ENCODE measurements around the gene GADD45G. TPM values are rescaled to one million over a fixed set of nuclear protein-coding genes. Genes with fewer than 3 reads are reported as not detected.

The GADD45G gene
- polyA plus RNA-seq, 1 of the 3 experiments (the other 2 are of a cell fraction), result 1.3 TPM

GRCh38 chr9:89639961-89640360 lies 35.1 kb downstream of the GADD45G start:
- 52% methylated on average over 5 of the region's 5 CpGs for WGBS (ENCODE audit: low lambda C conversion rate)
- H3K9me3 ChIP-seq, result no peaks in the 10 kb centered on the region
- H3K4me3 ChIP-seq (ENCODE audit: low read depth in 2 of 2, low read length in 1 of 2), result no peak overlapping the region
- no peaks in the 10 kb centered on the region for H3K79me2 ChIP-seq (ENCODE audit: insufficient read depth)
- ChIA-PET POLR2A (no interaction called here), CTCF (interaction anchor here (1.0 kb wide), 2 partner anchors 14 to 42 kb away, joined by 3 read pairs; no protein-coding TSS in a partner anchor)
- H3K27me3 ChIP-seq (ENCODE audit: insufficient read depth), result no peaks in the 10 kb centered on the region
- H3K9ac ChIP-seq, result no peak overlapping the region
- H2AFZ ChIP-seq (ENCODE audit: low read depth), result no peak overlapping the region
- no peak overlapping the region for H3K4me2 ChIP-seq
- peaks cover 0 to 11% of the 10 kb centered on the region in 2 experiments; a peak in 1 of 4 replicates for H3K4me1 ChIP-seq (ENCODE audit: control insufficient read depth in 1 of 2, insufficient read depth in 2 of 2, low read depth in 1 of 2, low read length in 1 of 2)
- no peaks in the 10 kb centered on the region for H3K9me2 ChIP-seq
- no peak for DNase-seq
- H4K20me1 ChIP-seq (ENCODE audit: insufficient read depth), result no peaks in the 10 kb centered on the region
- no peaks in the 10 kb centered on the region for H3F3A ChIP-seq (replicated peaks; ENCODE audit: insufficient read depth)
- no peak overlapping the region for H3K27ac ChIP-seq (ENCODE audit: low read depth in 2 of 2, low read length in 1 of 2)
- no peaks in the 10 kb centered on the region for H3K36me3 ChIP-seq (replicated peaks in 1 of 2; ENCODE audit: control insufficient read depth in 1 of 2, insufficient read depth in 2 of 2, low read length in 1 of 2)
- no peak for TF ChIP-seq TAF1 (IDR thresholded peaks at IDR 0.05; ENCODE audit: borderline replicate concordance, low read depth, low read length)
- TF ChIP-seq TEAD4 (IDR thresholded peaks at IDR 0.05; ENCODE audit: borderline replicate concordance, insufficient read depth), result no peak
- no peak for TF ChIP-seq USF2 (IDR thresholded peaks at IDR 0.05; ENCODE audit: borderline replicate concordance, low read depth, low read length)
- TF ChIP-seq, protein P1, sequence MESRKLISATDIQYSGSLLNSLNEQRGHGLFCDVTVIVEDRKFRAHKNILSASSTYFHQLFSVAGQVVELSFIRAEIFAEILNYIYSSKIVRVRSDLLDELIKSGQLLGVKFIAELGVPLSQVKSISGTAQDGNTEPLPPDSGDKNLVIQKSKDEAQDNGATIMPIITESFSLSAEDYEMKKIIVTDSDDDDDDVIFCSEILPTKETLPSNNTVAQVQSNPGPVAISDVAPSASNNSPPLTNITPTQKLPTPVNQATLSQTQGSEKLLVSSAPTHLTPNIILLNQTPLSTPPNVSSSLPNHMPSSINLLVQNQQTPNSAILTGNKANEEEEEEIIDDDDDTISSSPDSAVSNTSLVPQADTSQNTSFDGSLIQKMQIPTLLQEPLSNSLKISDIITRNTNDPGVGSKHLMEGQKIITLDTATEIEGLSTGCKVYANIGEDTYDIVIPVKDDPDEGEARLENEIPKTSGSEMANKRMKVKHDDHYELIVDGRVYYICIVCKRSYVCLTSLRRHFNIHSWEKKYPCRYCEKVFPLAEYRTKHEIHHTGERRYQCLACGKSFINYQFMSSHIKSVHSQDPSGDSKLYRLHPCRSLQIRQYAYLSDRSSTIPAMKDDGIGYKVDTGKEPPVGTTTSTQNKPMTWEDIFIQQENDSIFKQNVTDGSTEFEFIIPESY (IDR thresholded peaks at IDR 0.05; ENCODE audit: borderline replicate concordance, low read depth), result no peak
- TF ChIP-seq CHD2 (IDR thresholded peaks at IDR 0.05; ENCODE audit: low read length, partially characterized antibody), result no peak
- TF ChIP-seq RFX5 (IDR thresholded peaks at IDR 0.05; ENCODE audit: low read length), result no peak
- TF ChIP-seq NRF1 (IDR thresholded peaks at IDR 0.05; ENCODE audit: low read depth, low read length), result no peak
- TF ChIP-seq ELF1 (IDR thresholded peaks at IDR 0.05), result no peak
- no peak for TF ChIP-seq FOSL2 (IDR thresholded peaks at IDR 0.05; ENCODE audit: borderline replicate concordance, low read depth)
- TF ChIP-seq YY1 (IDR thresholded peaks at IDR 0.05; ENCODE audit: low read depth), result no peak
- no peak for TF ChIP-seq JUND (IDR thresholded peaks at IDR 0.05)
- no peak for TF ChIP-seq POLR2AphosphoS5 (IDR thresholded peaks at IDR 0.05; ENCODE audit: low read depth, low read length)
- no peak for TF ChIP-seq FOXJ3 (CRISPR knock-in tag; IDR thresholded peaks at IDR 0.05)

- 72% methylated on average over 6 of the region's 11 CpGs for WGBS (ENCODE audit: low lambda C conversion rate)
- H3K27ac ChIP-seq (ENCODE audit: low read depth in 2 of 2, low read length in 1 of 2), result no peak overlapping the region
- H3K9ac ChIP-seq, result no peak overlapping the region
- no peak for DNase-seq
- H2AFZ ChIP-seq (ENCODE audit: low read depth), result no peak overlapping the region
- POLR2A ChIA-PET, result no interaction called here
- H3K27me3 ChIP-seq (ENCODE audit: insufficient read depth), result no peaks in the 10 kb centered on the region
- CTCF ChIA-PET, result interaction anchor here (1.0 kb wide), 1 partner anchor 14 kb away, joined by 3 read pairs; no protein-coding TSS in a partner anchor
- H3K79me2 ChIP-seq (ENCODE audit: insufficient read depth), result no peaks in the 10 kb centered on the region
- H3K4me3 ChIP-seq (ENCODE audit: low read depth in 2 of 2, low read length in 1 of 2), result no peak overlapping the region
- no peaks in the 10 kb centered on the region for H4K20me1 ChIP-seq (ENCODE audit: insufficient read depth)
- no peaks in the 10 kb centered on the region for H3K36me3 ChIP-seq (replicated peaks in 1 of 2; ENCODE audit: control insufficient read depth in 1 of 2, insufficient read depth in 2 of 2, low read length in 1 of 2)
- H3K9me2 ChIP-seq, result no peaks in the 10 kb centered on the region
- H3F3A ChIP-seq (replicated peaks; ENCODE audit: insufficient read depth), result no peaks in the 10 kb centered on the region
- H3K9me3 ChIP-seq, result no peaks in the 10 kb centered on the region
- no peak overlapping the region for H3K4me2 ChIP-seq
- H3K4me1 ChIP-seq (ENCODE audit: control insufficient read depth in 1 of 2, insufficient read depth in 2 of 2, low read depth in 1 of 2, low read length in 1 of 2), result peaks cover 0 to 11% of the 10 kb centered on the region in 2 experiments; a peak in 1 of 4 replicates
- no peak for TF ChIP-seq FOXJ3 (CRISPR knock-in tag; IDR thresholded peaks at IDR 0.05)
- TF ChIP-seq, protein P1 (IDR thresholded peaks at IDR 0.05; ENCODE audit: borderline replicate concordance, low read depth), result no peak
- no peak for TF ChIP-seq USF2 (IDR thresholded peaks at IDR 0.05; ENCODE audit: borderline replicate concordance, low read depth, low read length)
- TF ChIP-seq, protein P2, sequence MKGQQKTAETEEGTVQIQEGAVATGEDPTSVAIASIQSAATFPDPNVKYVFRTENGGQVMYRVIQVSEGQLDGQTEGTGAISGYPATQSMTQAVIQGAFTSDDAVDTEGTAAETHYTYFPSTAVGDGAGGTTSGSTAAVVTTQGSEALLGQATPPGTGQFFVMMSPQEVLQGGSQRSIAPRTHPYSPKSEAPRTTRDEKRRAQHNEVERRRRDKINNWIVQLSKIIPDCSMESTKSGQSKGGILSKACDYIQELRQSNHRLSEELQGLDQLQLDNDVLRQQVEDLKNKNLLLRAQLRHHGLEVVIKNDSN (IDR thresholded peaks at IDR 0.05; ENCODE audit: borderline replicate concordance, low read depth), result no peak
- no peak for TF ChIP-seq TCF12 (IDR thresholded peaks at IDR 0.05)
- TF ChIP-seq TEAD4 (IDR thresholded peaks at IDR 0.05; ENCODE audit: borderline replicate concordance, insufficient read depth), result no peak
- no peak for TF ChIP-seq GABPA (IDR thresholded peaks at IDR 0.05; ENCODE audit: low read depth)
- TF ChIP-seq NRF1 (IDR thresholded peaks at IDR 0.05; ENCODE audit: low read depth, low read length), result no peak
- TF ChIP-seq TAF1 (IDR thresholded peaks at IDR 0.05; ENCODE audit: borderline replicate concordance, low read depth, low read length), result no peak
- TF ChIP-seq PBX3 (IDR thresholded peaks at IDR 0.05), result no peak
- TF ChIP-seq RXRA (IDR thresholded peaks at IDR 0.05; ENCODE audit: borderline replicate concordance, low read depth), result no peak
- no peak for TF ChIP-seq GATA2 (CRISPR knock-in tag; IDR thresholded peaks at IDR 0.05)
These were observed 35.5 kb downstream of the GADD45G start for GRCh38 chr9:89640361-89640760.
